ENCODE results near the gene TPRA1. TPM values are rescaled to one million over a fixed set of nuclear protein-coding genes. Genes with fewer than 3 reads are reported as not detected.

TPRA1 gene
- total RNA-seq, 1 donor from 2014 or later, result 54.0 TPM

DNA sequence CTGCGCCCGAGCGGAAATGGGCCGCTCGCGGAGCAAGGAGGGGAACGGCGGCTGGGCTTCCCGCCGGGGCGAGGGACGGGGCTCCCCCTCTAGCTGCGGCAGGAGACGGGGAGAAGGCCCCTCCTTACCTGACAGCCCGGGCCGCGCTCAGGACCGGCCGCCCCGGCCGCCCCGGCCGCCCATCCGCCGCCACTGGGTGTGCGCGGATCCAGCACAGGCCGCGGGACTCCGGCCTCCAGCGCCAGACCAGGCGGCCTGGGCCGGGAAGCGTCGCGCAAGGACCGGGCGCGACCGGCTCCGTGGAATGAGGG, 296 bp downstream of the TPRA1 start:
- no peaks in the 10 kb centered on the region for H3K27me3 ChIP-seq
- H3K4me3 ChIP-seq, result peak overlapping the region; percentile 75 to 95
- no peak for DNase-seq (ENCODE audit: extremely low spot score in 2 of 2)
- H3K9me3 ChIP-seq, result no peaks in the 10 kb centered on the region
- H3K36me3 ChIP-seq, result no peaks in the 10 kb centered on the region
- TF ChIP-seq, protein P1, sequence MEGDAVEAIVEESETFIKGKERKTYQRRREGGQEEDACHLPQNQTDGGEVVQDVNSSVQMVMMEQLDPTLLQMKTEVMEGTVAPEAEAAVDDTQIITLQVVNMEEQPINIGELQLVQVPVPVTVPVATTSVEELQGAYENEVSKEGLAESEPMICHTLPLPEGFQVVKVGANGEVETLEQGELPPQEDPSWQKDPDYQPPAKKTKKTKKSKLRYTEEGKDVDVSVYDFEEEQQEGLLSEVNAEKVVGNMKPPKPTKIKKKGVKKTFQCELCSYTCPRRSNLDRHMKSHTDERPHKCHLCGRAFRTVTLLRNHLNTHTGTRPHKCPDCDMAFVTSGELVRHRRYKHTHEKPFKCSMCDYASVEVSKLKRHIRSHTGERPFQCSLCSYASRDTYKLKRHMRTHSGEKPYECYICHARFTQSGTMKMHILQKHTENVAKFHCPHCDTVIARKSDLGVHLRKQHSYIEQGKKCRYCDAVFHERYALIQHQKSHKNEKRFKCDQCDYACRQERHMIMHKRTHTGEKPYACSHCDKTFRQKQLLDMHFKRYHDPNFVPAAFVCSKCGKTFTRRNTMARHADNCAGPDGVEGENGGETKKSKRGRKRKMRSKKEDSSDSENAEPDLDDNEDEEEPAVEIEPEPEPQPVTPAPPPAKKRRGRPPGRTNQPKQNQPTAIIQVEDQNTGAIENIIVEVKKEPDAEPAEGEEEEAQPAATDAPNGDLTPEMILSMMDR (IDR thresholded peaks at IDR 0.05), result no peak
- TF ChIP-seq POLR2AphosphoS5 (IDR thresholded peaks at IDR 0.05; ENCODE audit: insufficient read depth in 1 of 2, low read depth in 1 of 2) (no peak), POLR2A (IDR thresholded peaks at IDR 0.05) (no peak)
- peaks cover 53% of the 10 kb centered on the region for H3K4me1 ChIP-seq
- intact Hi-C loops (cut with DNase I), result no loop called here
- H3K27ac ChIP-seq, result peak overlapping the region; percentile 95

DNA sequence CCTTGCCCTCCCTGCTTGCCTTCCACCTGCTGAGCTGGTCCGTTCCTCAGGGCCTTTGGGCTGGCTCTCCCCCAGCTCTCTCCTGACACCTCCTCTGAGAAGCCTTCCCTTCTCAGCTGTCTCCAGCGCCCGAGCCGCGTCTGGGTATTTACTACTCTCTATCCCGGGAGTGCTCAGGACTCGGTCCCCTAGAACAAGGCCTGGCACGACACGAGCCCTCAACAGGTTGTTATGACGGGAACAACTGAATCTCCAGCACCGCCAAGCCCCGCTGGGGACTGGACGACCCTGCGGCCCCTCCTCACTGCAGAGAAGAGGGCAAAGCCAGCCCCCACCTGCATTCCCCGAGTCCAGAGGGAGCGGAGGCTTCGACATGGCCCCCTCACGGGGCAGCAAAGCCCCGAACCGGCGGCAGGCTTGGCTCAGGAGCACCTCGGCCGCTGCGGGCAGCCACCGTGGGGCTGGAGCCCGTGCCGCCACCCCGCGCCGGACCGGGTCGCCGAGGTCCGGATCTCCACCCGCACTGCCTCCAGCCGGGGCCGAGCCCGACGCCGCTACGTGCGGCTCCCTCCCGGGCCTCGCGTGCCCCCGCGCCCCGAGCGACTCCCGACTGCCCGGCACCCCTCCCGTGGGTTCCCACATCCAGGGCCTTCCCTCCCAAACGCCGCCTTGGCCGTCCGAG, 792 bp downstream of the TPRA1 start:
- Histone ChIP-seq H3K9me3 (no peaks in the 10 kb centered on the region), H3K27ac (peak overlapping the region; percentile 95), H3K27me3 (no peaks in the 10 kb centered on the region), H3K4me1 (peaks cover 58% of the 10 kb centered on the region), H3K4me3 (peak overlapping the region; percentile 75 to 95), H3K36me3 (no peaks in the 10 kb centered on the region)
- DNase-seq (ENCODE audit: extremely low spot score in 2 of 2), result no peak
- intact Hi-C loops (cut with DNase I), result no loop called here
- TF ChIP-seq POLR2AphosphoS5 (IDR thresholded peaks at IDR 0.05; ENCODE audit: insufficient read depth in 1 of 2, low read depth in 1 of 2), result no peak
- TF ChIP-seq, protein P1 (IDR thresholded peaks at IDR 0.05), result no peak
- no peak for TF ChIP-seq POLR2A (IDR thresholded peaks at IDR 0.05)

DNA sequence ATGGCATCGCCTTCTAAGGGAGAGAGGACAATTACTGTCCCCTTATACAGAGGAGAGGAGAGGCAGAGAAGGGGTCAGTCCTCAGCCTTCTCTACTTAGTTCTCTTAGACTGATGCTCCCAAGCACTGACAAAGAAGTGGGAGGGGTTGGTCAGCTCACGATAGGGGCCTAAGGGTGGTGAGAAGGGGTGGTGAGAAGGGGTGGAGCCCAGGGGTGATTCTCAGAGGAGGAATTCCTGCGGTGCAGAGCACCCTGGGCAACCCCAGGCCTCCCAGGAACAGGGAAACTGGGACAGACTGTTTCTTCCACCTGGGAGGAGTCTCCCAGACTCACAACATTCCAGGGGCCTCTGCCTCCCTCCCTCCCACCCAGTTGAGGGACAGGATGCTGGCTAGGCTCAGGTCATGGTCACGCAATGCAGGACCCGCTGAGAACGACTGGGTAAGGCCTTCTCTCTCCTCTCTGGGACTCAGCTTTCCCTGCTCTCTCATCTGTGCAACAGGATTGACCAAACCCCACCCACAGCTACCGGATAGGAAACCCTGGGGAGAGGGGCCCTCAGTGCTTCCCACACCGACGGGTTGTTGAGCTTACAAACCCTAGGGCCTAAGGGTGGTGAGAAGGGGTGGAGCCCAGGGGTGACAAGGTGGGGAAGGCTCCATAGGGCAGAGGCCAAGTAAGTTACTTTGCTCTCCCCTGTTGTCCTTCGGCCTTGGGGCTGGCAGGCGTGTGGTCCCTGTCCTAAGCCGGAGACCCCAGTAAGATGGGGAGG, 1.5 kb downstream of the TPRA1 start:
- TF ChIP-seq POLR2A (IDR thresholded peaks at IDR 0.05) (no peak), POLR2AphosphoS5 (IDR thresholded peaks at IDR 0.05; ENCODE audit: insufficient read depth in 1 of 2, low read depth in 1 of 2) (no peak)
- TF ChIP-seq, protein P1 (IDR thresholded peaks at IDR 0.05), result no peak
- intact Hi-C loops (cut with DNase I), result no loop called here

DNA sequence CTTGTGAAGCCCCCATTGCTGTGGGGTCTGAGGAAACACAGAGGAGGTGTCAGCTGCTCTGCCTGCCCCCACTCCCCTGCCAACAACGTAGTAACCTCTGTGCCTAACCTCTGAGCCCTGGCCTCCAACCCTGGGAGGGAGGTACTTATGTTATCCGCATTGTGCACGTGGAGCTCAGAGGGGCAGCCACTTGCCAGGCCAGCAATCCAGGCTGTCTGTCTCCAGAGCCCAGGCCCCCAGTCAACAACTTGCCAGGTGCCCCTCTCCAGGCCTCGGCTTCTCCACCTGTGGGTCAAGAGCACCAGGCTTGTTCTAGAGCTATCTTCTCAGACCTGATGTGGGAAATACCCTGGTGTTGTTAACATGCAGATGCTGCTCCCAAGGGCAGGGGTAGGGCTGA, 2.7 kb downstream of the TPRA1 start:
- TF ChIP-seq POLR2AphosphoS5 (IDR thresholded peaks at IDR 0.05; ENCODE audit: insufficient read depth in 1 of 2, low read depth in 1 of 2) (no peak), POLR2A (IDR thresholded peaks at IDR 0.05) (no peak)
- TF ChIP-seq, protein P1 (IDR thresholded peaks at IDR 0.05), result no peak
- no peak for DNase-seq (ENCODE audit: extremely low spot score in 2 of 2)
- H3K27ac ChIP-seq, result peak overlapping the region; percentile 95
- intact Hi-C loops (cut with DNase I), result no loop called here
- no peak overlapping the region for H3K4me3 ChIP-seq
- peaks cover 61% of the 10 kb centered on the region for H3K4me1 ChIP-seq
- H3K36me3 ChIP-seq, result no peaks in the 10 kb centered on the region
- H3K9me3 ChIP-seq, result no peaks in the 10 kb centered on the region
- no peaks in the 10 kb centered on the region for H3K27me3 ChIP-seq

More for the DNA sequence above, 1.5 kb downstream of the TPRA1 start:
- Histone ChIP-seq H3K27ac (peak overlapping the region; percentile 95), H3K4me1 (peaks cover 61% of the 10 kb centered on the region), H3K9me3 (no peaks in the 10 kb centered on the region), H3K4me3 (peak overlapping the region; percentile 75 to 95), H3K27me3 (no peaks in the 10 kb centered on the region), H3K36me3 (no peaks in the 10 kb centered on the region)
- DNase-seq (ENCODE audit: extremely low spot score in 2 of 2), result no peak
